ENCODE results near the gene GPR183.

Gene GPR183

GRCh38 chr13:99346335-99347042 is 39.3 kb upstream of the GPR183 start:
- DNase-seq, result no peak
- TF ChIP-seq GATA1 (IDR thresholded peaks at IDR 0.05; ENCODE audit: low read depth, low read length), result no peak
- TF ChIP-seq POLR2A (IDR thresholded peaks at IDR 0.05; ENCODE audit: low read length), result no peak

- no peak for DNase-seq
- no peak for TF ChIP-seq POLR2A (IDR thresholded peaks at IDR 0.05; ENCODE audit: low read length)
These were observed 38.1 kb upstream of the GPR183 start for GRCh38 chr13:99345345-99345744.

- DNase-seq, result no peak
- no peak for TF ChIP-seq GATA1 (IDR thresholded peaks at IDR 0.05; ENCODE audit: low read depth, low read length)
- no peak for TF ChIP-seq POLR2A (IDR thresholded peaks at IDR 0.05; ENCODE audit: low read length)
These were observed 37.5 kb upstream of the GPR183 start for GRCh38 chr13:99344610-99345208.

GRCh38 chr13:99342723-99343315 is 35.6 kb upstream of the GPR183 start:
- TF ChIP-seq POLR2A (IDR thresholded peaks at IDR 0.05; ENCODE audit: low read length), result no peak
- no peak for TF ChIP-seq GATA1 (IDR thresholded peaks at IDR 0.05; ENCODE audit: low read depth, low read length)

GRCh38 chr13:99341969-99342722 is 34.9 kb upstream of the GPR183 start:
- DNase-seq, result no peak
- TF ChIP-seq GATA1 (IDR thresholded peaks at IDR 0.05; ENCODE audit: low read depth, low read length) (no peak), POLR2A (IDR thresholded peaks at IDR 0.05; ENCODE audit: low read length) (no peak)

More at GRCh38 chr13:99342723-99343315, 35.6 kb upstream of the GPR183 start:
- DNase-seq, result no peak

GRCh38 chr13:99340638-99341037 is 33.4 kb upstream of the GPR183 start:
- no peak for TF ChIP-seq POLR2A (IDR thresholded peaks at IDR 0.05; ENCODE audit: low read length)
- TF ChIP-seq GATA1 (IDR thresholded peaks at IDR 0.05; ENCODE audit: low read depth, low read length), result no peak
- DNase-seq, result no peak

- no peak for TF ChIP-seq POLR2A (IDR thresholded peaks at IDR 0.05; ENCODE audit: low read length)
- TF ChIP-seq GATA1 (IDR thresholded peaks at IDR 0.05; ENCODE audit: low read depth, low read length), result no peak
- DNase-seq, result peak in 1 of 2 experiments; percentile 19
These were observed 32.7 kb upstream of the GPR183 start for GRCh38 chr13:99339736-99340397.

- TF ChIP-seq GATA1 (IDR thresholded peaks at IDR 0.05; ENCODE audit: low read depth, low read length) (no peak), POLR2A (IDR thresholded peaks at IDR 0.05; ENCODE audit: low read length) (no peak)
These were observed 32.1 kb upstream of the GPR183 start for GRCh38 chr13:99339230-99339721.

GRCh38 chr13:99335603-99336002 is 28.4 kb upstream of the GPR183 start:
- no peak for DNase-seq
- no peak for TF ChIP-seq GATA1 (IDR thresholded peaks at IDR 0.05; ENCODE audit: low read depth, low read length)
- no peak for TF ChIP-seq POLR2A (IDR thresholded peaks at IDR 0.05; ENCODE audit: low read length)

More at GRCh38 chr13:99339230-99339721, 32.1 kb upstream of the GPR183 start:
- DNase-seq, result no peak

GRCh38 chr13:99335087-99335486 is 27.9 kb upstream of the GPR183 start:
- no peak for DNase-seq
- TF ChIP-seq GATA1 (IDR thresholded peaks at IDR 0.05; ENCODE audit: low read depth, low read length) (no peak), POLR2A (IDR thresholded peaks at IDR 0.05; ENCODE audit: low read length) (no peak)

- DNase-seq, result no peak
- no peak for TF ChIP-seq GATA1 (IDR thresholded peaks at IDR 0.05; ENCODE audit: low read depth, low read length)
- no peak for TF ChIP-seq POLR2A (IDR thresholded peaks at IDR 0.05; ENCODE audit: low read length)
These were observed 27.0 kb upstream of the GPR183 start for GRCh38 chr13:99334221-99334620.

- no peak for DNase-seq
These were observed 25.3 kb upstream of the GPR183 start for GRCh38 chr13:99332456-99332855.

GRCh38 chr13:99331881-99332293 is 24.7 kb upstream of the GPR183 start:
- no peak for TF ChIP-seq GATA1 (IDR thresholded peaks at IDR 0.05; ENCODE audit: low read depth, low read length)
- TF ChIP-seq POLR2A (IDR thresholded peaks at IDR 0.05; ENCODE audit: low read length), result no peak
- no peak for DNase-seq

More at GRCh38 chr13:99332456-99332855, 25.3 kb upstream of the GPR183 start:
- TF ChIP-seq GATA1 (IDR thresholded peaks at IDR 0.05; ENCODE audit: low read depth, low read length) (no peak), POLR2A (IDR thresholded peaks at IDR 0.05; ENCODE audit: low read length) (no peak)
